HUES48 (cell line): ENCODE measurements around the gene MICAL2.

Experiments used
- H3K27ac ChIP-seq: one replicate; pipeline ENCODE4 v1.7.0; 2013; ENCODE audit warnings: low read depth, low read length, inconsistent platforms
- H3K27me3 ChIP-seq: 2 replicates; pipeline ENCODE4 v1.6.1; 2013; ENCODE audit warnings: mild to moderate bottlenecking, low read length; ENCODE audit not compliant: control insufficient read depth, insufficient read depth
- H3K36me3 ChIP-seq: 2 replicates; pipeline ENCODE4 v1.6.1; 2013; ENCODE audit warnings: low read length; ENCODE audit not compliant: control insufficient read depth, insufficient read depth
- H3K4me1 ChIP-seq: 2 replicates; pipeline ENCODE4 v1.6.1; 2013; ENCODE audit warnings: mild to moderate bottlenecking, low read length; ENCODE audit not compliant: control insufficient read depth, insufficient read depth
- H3K4me3 ChIP-seq: 2 replicates; pipeline ENCODE4 v1.5.1; 2013; ENCODE audit warnings: mild to moderate bottlenecking, low read depth, low read length
- H3K9ac ChIP-seq: 2 replicates; pipeline ENCODE4 v1.6.1; 2013; ENCODE audit warnings: mild to moderate bottlenecking, low read depth, low read length, moderate library complexity
- H3K9me3 ChIP-seq: 2 replicates; pipeline ENCODE4 v1.6.1; 2013; ENCODE audit warnings: low read length; ENCODE audit not compliant: control insufficient read depth, insufficient read depth

The MICAL2 gene

GRCh38 chr11:12177739-12178338 is 67.4 kb downstream of the MICAL2 start:
- Histone ChIP-seq H3K4me1 (no peaks in the 10 kb centered on the region; the same call in 1 of the 2 replicates), H3K4me3 (no peak overlapping the region), H3K27ac (no peak overlapping the region), H3K27me3 (no peaks in the 10 kb centered on the region), H3K36me3 (no peaks in the 10 kb centered on the region), H3K9ac (no peak overlapping the region), H3K9me3 (no peaks in the 10 kb centered on the region)

GRCh38 chr11:12179019-12179418 is 68.6 kb downstream of the MICAL2 start:
- H3K9ac ChIP-seq, result no peak overlapping the region
- H3K9me3 ChIP-seq, result no peaks in the 10 kb centered on the region
- no peaks in the 10 kb centered on the region; the same call in 1 of the 2 replicates for H3K4me1 ChIP-seq
- H3K27me3 ChIP-seq, result no peaks in the 10 kb centered on the region
- no peak overlapping the region for H3K27ac ChIP-seq
- H3K36me3 ChIP-seq, result no peaks in the 10 kb centered on the region
- no peak overlapping the region for H3K4me3 ChIP-seq

- no peak overlapping the region for H3K27ac ChIP-seq
- H3K9ac ChIP-seq, result no peak overlapping the region
- no peak overlapping the region for H3K4me3 ChIP-seq
- H3K27me3 ChIP-seq, result no peaks in the 10 kb centered on the region
- no peaks in the 10 kb centered on the region for H3K36me3 ChIP-seq
- no peaks in the 10 kb centered on the region for H3K9me3 ChIP-seq
- H3K4me1 ChIP-seq, result no peaks in the 10 kb centered on the region; the same call in 1 of the 2 replicates
These were observed 69.1 kb downstream of the MICAL2 start for GRCh38 chr11:12179531-12179930.

- Histone ChIP-seq H3K4me1 (no peaks in the 10 kb centered on the region; the same call in 1 of the 2 replicates), H3K9ac (no peak overlapping the region), H3K27me3 (no peaks in the 10 kb centered on the region), H3K27ac (no peak overlapping the region), H3K36me3 (no peaks in the 10 kb centered on the region), H3K9me3 (no peaks in the 10 kb centered on the region), H3K4me3 (no peak overlapping the region)
These were observed 70.1 kb downstream of the MICAL2 start for GRCh38 chr11:12180257-12181205.

- Histone ChIP-seq H3K9ac (no peak overlapping the region), H3K4me3 (no peak overlapping the region), H3K9me3 (no peaks in the 10 kb centered on the region), H3K27me3 (no peaks in the 10 kb centered on the region), H3K4me1 (no peaks in the 10 kb centered on the region), H3K36me3 (no peaks in the 10 kb centered on the region), H3K27ac (no peak overlapping the region)
These were observed 71.9 kb downstream of the MICAL2 start for GRCh38 chr11:12182302-12182675.

- Histone ChIP-seq H3K27ac (no peak overlapping the region), H3K9ac (no peak overlapping the region), H3K9me3 (no peaks in the 10 kb centered on the region), H3K4me3 (no peak overlapping the region), H3K27me3 (no peaks in the 10 kb centered on the region), H3K36me3 (no peaks in the 10 kb centered on the region), H3K4me1 (no peaks in the 10 kb centered on the region)
These were observed 72.5 kb downstream of the MICAL2 start for GRCh38 chr11:12182676-12183541.

- H3K4me1 ChIP-seq, result no peaks in the 10 kb centered on the region
- H3K27me3 ChIP-seq, result no peaks in the 10 kb centered on the region
- no peaks in the 10 kb centered on the region for H3K9me3 ChIP-seq
- no peak overlapping the region for H3K4me3 ChIP-seq
- H3K36me3 ChIP-seq, result no peaks in the 10 kb centered on the region
- no peak overlapping the region for H3K27ac ChIP-seq
- no peak overlapping the region for H3K9ac ChIP-seq
These were observed 73.6 kb downstream of the MICAL2 start for GRCh38 chr11:12183827-12184620.

GRCh38 chr11:12184699-12185098 is 74.3 kb downstream of the MICAL2 start:
- Histone ChIP-seq H3K4me1 (no peaks in the 10 kb centered on the region), H3K9ac (no peak overlapping the region), H3K27me3 (no peaks in the 10 kb centered on the region), H3K9me3 (no peaks in the 10 kb centered on the region), H3K4me3 (no peak overlapping the region), H3K27ac (no peak overlapping the region), H3K36me3 (no peaks in the 10 kb centered on the region)

GRCh38 chr11:12185106-12185690 is 74.8 kb downstream of the MICAL2 start:
- Histone ChIP-seq H3K36me3 (no peaks in the 10 kb centered on the region), H3K9ac (no peak overlapping the region), H3K27ac (no peak overlapping the region), H3K4me3 (no peak overlapping the region), H3K4me1 (no peaks in the 10 kb centered on the region), H3K27me3 (no peaks in the 10 kb centered on the region), H3K9me3 (no peaks in the 10 kb centered on the region)

- Histone ChIP-seq H3K4me1 (no peaks in the 10 kb centered on the region), H3K9ac (no peak overlapping the region), H3K27ac (no peak overlapping the region), H3K9me3 (no peaks in the 10 kb centered on the region), H3K4me3 (no peak overlapping the region), H3K27me3 (no peaks in the 10 kb centered on the region), H3K36me3 (no peaks in the 10 kb centered on the region)
These were observed 75.5 kb downstream of the MICAL2 start for GRCh38 chr11:12185914-12186313.
